Mesendoderm (in vitro differentiated cells): ENCODE data around the gene SPP1.

Experiments
- DNase-seq: peaks from one replicate; pipeline ENCODE4 v3.0.0; 2013
- H2AK5ac ChIP-seq: 2 replicates; pipeline ENCODE4 v1.6.1; 2013; ENCODE audit warnings: low read length, inconsistent platforms
- H2BK120ac ChIP-seq: 2 replicates; pipeline ENCODE4 v1.6.1; 2013; ENCODE audit warnings: low read depth, mild to moderate bottlenecking, low read length, moderate library complexity, mixed read lengths
- H2BK15ac ChIP-seq: replicated peaks from 2 replicates; pipeline ENCODE4 v1.6.1; 2013; ENCODE audit warnings: low read depth, mild to moderate bottlenecking, moderate library complexity
- H2BK5ac ChIP-seq: 2 replicates; pipeline ENCODE4 v1.6.1; 2013; ENCODE audit warnings: low read length, inconsistent platforms
- H3K18ac ChIP-seq: 2 replicates; pipeline ENCODE4 v1.6.1; 2013; ENCODE audit warnings: mild to moderate bottlenecking, low read length, mixed read lengths
- H3K23ac ChIP-seq: one replicate; pipeline ENCODE4 v1.6.1; 2013; ENCODE audit warnings: low read length
- H3K27ac ChIP-seq: 2 replicates; pipeline ENCODE4 v1.5.1; 2013; ENCODE audit warnings: low read depth, mild to moderate bottlenecking, inconsistent platforms, low read length, moderate library complexity
- H3K27me3 ChIP-seq: 2 replicates; pipeline ENCODE4 v1.6.1; 2013; ENCODE audit warnings: low read length, control low read depth, mild to moderate bottlenecking, inconsistent platforms; ENCODE audit not compliant: insufficient read depth, poor library complexity
- H3K36me3 ChIP-seq: 2 replicates; pipeline ENCODE4 v1.6.1; 2013; ENCODE audit warnings: low read length, inconsistent platforms; ENCODE audit not compliant: control insufficient read depth, insufficient read depth
- H3K4ac ChIP-seq: one replicate; pipeline ENCODE4 v1.6.1; 2013; ENCODE audit warnings: low read depth, mild to moderate bottlenecking, low read length, moderate library complexity
- H3K4me1 ChIP-seq: 2 replicates; pipeline ENCODE4 v1.6.1; 2013; ENCODE audit warnings: low read depth, low read length, inconsistent platforms; ENCODE audit not compliant: control insufficient read depth
- H3K4me2 ChIP-seq: 2 replicates; pipeline ENCODE4 v1.6.1; 2013; ENCODE audit warnings: low read length
- H3K4me3 ChIP-seq: 2 replicates; pipeline ENCODE4 v1.5.1; 2013; ENCODE audit warnings: mild to moderate bottlenecking, low read length
- H3K56ac ChIP-seq: one replicate; pipeline ENCODE4 v1.6.1; 2013; ENCODE audit warnings: low read length
- H3K79me1 ChIP-seq: 2 replicates; pipeline ENCODE4 v1.6.1; 2013; ENCODE audit warnings: low read length, inconsistent platforms
- H3K79me2 ChIP-seq: 2 replicates; pipeline ENCODE4 v1.6.1; 2013; ENCODE audit warnings: mild to moderate bottlenecking, low read length; ENCODE audit not compliant: control insufficient read depth, insufficient read depth
- H3K9ac ChIP-seq: 2 replicates; pipeline ENCODE4 v1.6.1; 2013; ENCODE audit warnings: low read length, inconsistent platforms
- H4K5ac ChIP-seq: one replicate; pipeline ENCODE4 v1.6.1; 2013; ENCODE audit warnings: low read length
- H4K8ac ChIP-seq: one replicate; pipeline ENCODE4 v1.6.1; 2013; ENCODE audit warnings: low read depth, mild to moderate bottlenecking, control low read depth, low read length, moderate library complexity
- WGBS: extraction: QIAGEN DNeasy Blood & Tissue Kit; methylation state at CpG from one replicate; pipeline ENCODE4 v1.1.7; 2013; ENCODE audit warnings: low lambda C conversion rate, missing lambda C conversion rate; ENCODE audit not compliant: insufficient coverage; ENCODE audit errors: extremely low coverage; 5-methylcytosine and 5-hydroxymethylcytosine counted together

Gene SPP1

GRCh38 chr4:87947381-87948160 is 27.9 kb upstream of the SPP1 start:
- DNase-seq: no peak
- H3K36me3 ChIP-seq: no peaks in the 10 kb centered on the region
- H4K8ac ChIP-seq: no peak overlapping the region
- H3K27me3 ChIP-seq: no peaks in the 10 kb centered on the region
- no peak overlapping the region for H3K18ac ChIP-seq
- no peak overlapping the region for H2BK5ac ChIP-seq
- no peak overlapping the region for H2AK5ac ChIP-seq
- H3K79me2 ChIP-seq: no peaks in the 10 kb centered on the region
- no peaks in the 10 kb centered on the region for H3K4me1 ChIP-seq
- H3K27ac ChIP-seq: no peak overlapping the region
- no peak overlapping the region for H3K4ac ChIP-seq
- H3K4me3 ChIP-seq: no peak overlapping the region
- no peak overlapping the region for H4K5ac ChIP-seq
- H2BK15ac ChIP-seq: no peak overlapping the region
- H3K56ac ChIP-seq: no peak overlapping the region
- no peaks in the 10 kb centered on the region for H3K79me1 ChIP-seq
- H3K4me2 ChIP-seq: no peak overlapping the region
- H2BK120ac ChIP-seq: no peak overlapping the region
- no peak overlapping the region for H3K23ac ChIP-seq
- no peak overlapping the region for H3K9ac ChIP-seq
- no CpG with 5 or more reads among the region's 6 CpGs for WGBS

GRCh38 chr4:87949961-87950360 is 25.6 kb upstream of the SPP1 start:
- Histone ChIP-seq H2BK120ac (no peak overlapping the region), H3K79me1 (no peaks in the 10 kb centered on the region), H3K27ac (no peak overlapping the region), H3K27me3 (no peaks in the 10 kb centered on the region), H3K4me1 (no peaks in the 10 kb centered on the region), H3K4me3 (no peak overlapping the region), H3K18ac (no peak overlapping the region), H2BK5ac (no peak overlapping the region), H2BK15ac (no peak overlapping the region), H3K4ac (no peak overlapping the region), H3K9ac (no peak overlapping the region), H3K36me3 (no peaks in the 10 kb centered on the region), H3K23ac (no peak overlapping the region), H4K5ac (no peak overlapping the region), H3K4me2 (no peak overlapping the region), H3K79me2 (no peaks in the 10 kb centered on the region), H2AK5ac (no peak overlapping the region), H4K8ac (no peak overlapping the region), H3K56ac (no peak overlapping the region)
- WGBS: no CpG with 5 or more reads among the region's 1 CpG
- no peak for DNase-seq

- H3K79me2 ChIP-seq: no peaks in the 10 kb centered on the region
Observed at GRCh38 chr4:87950493-87950892, 25.0 kb upstream of the SPP1 start.

GRCh38 chr4:87950936-87951511 is 24.5 kb upstream of the SPP1 start:
- Histone ChIP-seq H2BK15ac (no peak overlapping the region), H4K5ac (no peak overlapping the region), H2AK5ac (no peak overlapping the region), H3K9ac (no peak overlapping the region), H3K79me2 (no peaks in the 10 kb centered on the region), H3K18ac (no peak overlapping the region), H3K4me3 (no peak overlapping the region), H3K23ac (no peak overlapping the region), H3K56ac (no peak overlapping the region), H3K4ac (no peak overlapping the region), H4K8ac (no peak overlapping the region), H3K36me3 (no peaks in the 10 kb centered on the region), H3K79me1 (no peaks in the 10 kb centered on the region), H3K4me2 (no peak overlapping the region), H3K27ac (no peak overlapping the region), H3K4me1 (no peaks in the 10 kb centered on the region), H3K27me3 (no peaks in the 10 kb centered on the region), H2BK5ac (no peak overlapping the region), H2BK120ac (no peak overlapping the region)
- no CpG with 5 or more reads among the region's 3 CpGs for WGBS
- no peak for DNase-seq

More at GRCh38 chr4:87950493-87950892, 25.0 kb upstream of the SPP1 start:
- H2BK120ac ChIP-seq: no peak overlapping the region
- H3K27me3 ChIP-seq: no peaks in the 10 kb centered on the region
- H3K4me3 ChIP-seq: no peak overlapping the region
- no peaks in the 10 kb centered on the region for H3K79me1 ChIP-seq
- H2BK5ac ChIP-seq: no peak overlapping the region
- no peak overlapping the region for H3K56ac ChIP-seq
- H3K9ac ChIP-seq: no peak overlapping the region
- no peaks in the 10 kb centered on the region for H3K36me3 ChIP-seq
- H3K23ac ChIP-seq: no peak overlapping the region
- no peak overlapping the region for H4K8ac ChIP-seq
- no peak overlapping the region for H3K4me2 ChIP-seq
- no peak overlapping the region for H2AK5ac ChIP-seq
- no peak overlapping the region for H4K5ac ChIP-seq
- no peak overlapping the region for H3K4ac ChIP-seq
- DNase-seq: no peak
- H3K18ac ChIP-seq: no peak overlapping the region
- H3K27ac ChIP-seq: no peak overlapping the region
- no peak overlapping the region for H2BK15ac ChIP-seq
- no peaks in the 10 kb centered on the region for H3K4me1 ChIP-seq

GRCh38 chr4:87953826-87954225 is 21.7 kb upstream of the SPP1 start:
- Histone ChIP-seq H3K23ac (no peak overlapping the region), H2AK5ac (no peak overlapping the region), H2BK15ac (no peak overlapping the region), H3K4me2 (no peak overlapping the region), H3K56ac (no peak overlapping the region), H3K79me2 (no peaks in the 10 kb centered on the region), H4K8ac (no peak overlapping the region), H2BK5ac (no peak overlapping the region), H3K9ac (no peak overlapping the region), H2BK120ac (no peak overlapping the region), H3K4me1 (no peaks in the 10 kb centered on the region), H3K27me3 (no peaks in the 10 kb centered on the region), H4K5ac (no peak overlapping the region), H3K4me3 (no peak overlapping the region), H3K4ac (no peak overlapping the region), H3K36me3 (no peaks in the 10 kb centered on the region), H3K79me1 (no peaks in the 10 kb centered on the region), H3K18ac (no peak overlapping the region), H3K27ac (no peak overlapping the region)
- no CpG with 5 or more reads among the region's 1 CpG for WGBS
- DNase-seq: no peak

GRCh38 chr4:87956501-87956900 is 19.0 kb upstream of the SPP1 start:
- H3K79me2 ChIP-seq: no peaks in the 10 kb centered on the region

More at GRCh38 chr4:87956501-87956900, 19.0 kb upstream of the SPP1 start:
- Histone ChIP-seq H3K4me3 (no peak overlapping the region), H4K8ac (no peak overlapping the region), H2BK5ac (no peak overlapping the region), H2BK120ac (no peak overlapping the region), H3K4me2 (no peak overlapping the region), H2BK15ac (no peak overlapping the region), H3K9ac (no peak overlapping the region), H3K27me3 (no peaks in the 10 kb centered on the region), H3K56ac (no peak overlapping the region), H3K79me1 (no peaks in the 10 kb centered on the region), H3K4me1 (no peaks in the 10 kb centered on the region), H4K5ac (no peak overlapping the region), H2AK5ac (no peak overlapping the region), H3K18ac (no peak overlapping the region), H3K27ac (no peak overlapping the region), H3K4ac (no peak overlapping the region), H3K36me3 (no peaks in the 10 kb centered on the region), H3K23ac (no peak overlapping the region)
- no peak for DNase-seq
- WGBS: no CpG with 5 or more reads among the region's 3 CpGs
